PFSK-1 (cell line): ENCODE results near the gene HSPB8.

Experiments used
- POLR2AphosphoS5 ChIP-seq: IDR thresholded peaks from 2 replicates; pipeline ENCODE4 v1.6.1; 2012; ENCODE audit warnings: low read depth, mild to moderate bottlenecking, control low read depth, low read length, moderate library complexity
- REST ChIP-seq, 2 experiments: IDR thresholded peaks; 2 replicates each; pipeline versions ENCODE4 v1.6.1 to v1.8.0; 2011 to 2012; ENCODE audit warnings: low read depth in 2 of 2, low read length in 2 of 2, control low read depth in 1 of 2, inconsistent platforms in 1 of 2, mild to moderate bottlenecking in 1 of 2, moderate library complexity in 1 of 2; ENCODE audit not compliant: insufficient read depth in 1 of 2
- SIN3A ChIP-seq: IDR thresholded peaks from 2 replicates; pipeline ENCODE4 v1.6.1; 2012; ENCODE audit warnings: mild to moderate bottlenecking, low read length, moderate library complexity, borderline replicate concordance; ENCODE audit not compliant: insufficient read depth
- TAF1 ChIP-seq: IDR thresholded peaks from 2 replicates; pipeline ENCODE4 v1.6.1; 2012; ENCODE audit warnings: low read length, control low read depth, borderline replicate concordance; ENCODE audit not compliant: insufficient read depth

GRCh38 chr12:119227292-119227691, 48.6 kb downstream of the HSPB8 start:
- no peak for TF ChIP-seq TAF1
- TF ChIP-seq POLR2AphosphoS5 = no peak
- TF ChIP-seq SIN3A = no peak
- TF ChIP-seq REST (IDR thresholded peaks at IDR 0.05; ENCODE audit: insufficient read depth in 1 of 2, low read depth in 2 of 2, low read length in 2 of 2) = no peak
